KMS-11 (cell line): ENCODE data around the gene EXOC8.

ENCODE experiments used
- H2AFZ ChIP-seq: fragments of 200-600 bp; sonication (generic); 2 replicates; pipeline ENCODE4 v1.6.1; 2016; ENCODE audit warnings: antibody characterized with exemption, mixed run types, low read depth
- H3K27ac ChIP-seq: fragments of 200-600 bp; sonication (generic); 2 replicates; pipeline ENCODE4 v1.6.1; 2016; ENCODE audit warnings: mild to moderate bottlenecking, mixed run types
- H3K27me3 ChIP-seq: fragments of 200-600 bp; sonication (generic); 2 replicates; pipeline ENCODE4 v1.6.1; 2017; ENCODE audit warnings: mild to moderate bottlenecking, low read depth, mixed run types, moderate library complexity; ENCODE audit not compliant: insufficient read depth
- H3K36me3 ChIP-seq: fragments of 200-600 bp; sonication (generic); 2 replicates; pipeline ENCODE4 v1.6.1; 2017; ENCODE audit warnings: mild to moderate bottlenecking, mixed run types; ENCODE audit not compliant: insufficient read depth
- H3K4me1 ChIP-seq: fragments of 200-600 bp; sonication (generic); 2 replicates; pipeline ENCODE4 v1.6.1; 2016; ENCODE audit warnings: mild to moderate bottlenecking, low read depth, mixed run types; ENCODE audit not compliant: poor library complexity, severe bottlenecking
- H3K4me2 ChIP-seq: fragments of 200-600 bp; sonication (generic); 2 replicates; pipeline ENCODE4 v1.7.0; 2016; ENCODE audit warnings: mild to moderate bottlenecking, mixed run types
- H3K4me3 ChIP-seq: fragments of 200-600 bp; sonication (generic); IDR thresholded peaks from 2 replicates; pipeline ENCODE4 v1.6.1; 2017; ENCODE audit warnings: low read depth, low read length, mixed read lengths; ENCODE audit not compliant: insufficient read depth
- H3K79me2 ChIP-seq: fragments of 200-600 bp; sonication (generic); 2 replicates; pipeline ENCODE4 v1.6.1; 2016; ENCODE audit warnings: low read depth, mixed run types; ENCODE audit not compliant: insufficient read depth
- H3K9ac ChIP-seq: fragments of 200-600 bp; sonication (generic); 2 replicates; pipeline ENCODE4 v1.6.1; 2016; ENCODE audit warnings: mild to moderate bottlenecking, mixed run types
- H4K20me1 ChIP-seq: fragments of 200-600 bp; sonication (generic); 2 replicates; pipeline ENCODE4 v1.6.1; 2016; ENCODE audit warnings: mild to moderate bottlenecking, mixed run types; ENCODE audit not compliant: insufficient read depth
- TF ChIP-seq, protein P1 (sequence below): fragments of 200-600 bp; sonication (generic); conservative IDR thresholded peaks from 2 replicates; pipeline ENCODE4 v1.6.1; 2017; ENCODE audit warnings: low read depth, mild to moderate bottlenecking, antibody characterized with exemption, low read length, moderate library complexity, mixed read lengths

EXOC8 gene

DNA sequence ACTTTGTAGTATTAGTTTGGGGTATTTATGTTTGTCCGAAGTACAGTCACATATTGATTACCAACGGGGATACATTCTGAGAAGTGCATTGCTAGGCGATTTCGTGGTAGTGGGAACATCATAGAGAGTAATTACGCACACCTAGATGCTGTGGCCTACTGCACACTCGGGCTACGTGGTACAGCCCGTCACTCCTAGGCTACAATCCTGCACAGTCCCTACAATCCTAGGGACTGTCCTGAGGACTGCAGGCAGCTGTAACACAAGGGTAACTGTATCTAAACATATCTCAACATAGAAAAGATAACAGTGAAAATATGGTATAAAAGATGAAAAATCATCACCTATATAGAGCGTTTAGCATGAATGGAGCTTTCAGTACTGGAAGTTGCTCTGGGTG, 18.6 kb downstream of the EXOC8 start:
- Histone ChIP-seq H3K36me3 (no peaks in the 10 kb centered on the region), H4K20me1 (no peaks in the 10 kb centered on the region), H3K4me3 (no peak overlapping the region), H3K4me2 (no peak overlapping the region), H3K27ac (no peak overlapping the region), H3K9ac (no peak overlapping the region), H2AFZ (no peak overlapping the region), H3K4me1 (no peaks in the 10 kb centered on the region), H3K79me2 (no peaks in the 10 kb centered on the region), H3K27me3 (no peaks in the 10 kb centered on the region)
- TF ChIP-seq, protein P1, sequence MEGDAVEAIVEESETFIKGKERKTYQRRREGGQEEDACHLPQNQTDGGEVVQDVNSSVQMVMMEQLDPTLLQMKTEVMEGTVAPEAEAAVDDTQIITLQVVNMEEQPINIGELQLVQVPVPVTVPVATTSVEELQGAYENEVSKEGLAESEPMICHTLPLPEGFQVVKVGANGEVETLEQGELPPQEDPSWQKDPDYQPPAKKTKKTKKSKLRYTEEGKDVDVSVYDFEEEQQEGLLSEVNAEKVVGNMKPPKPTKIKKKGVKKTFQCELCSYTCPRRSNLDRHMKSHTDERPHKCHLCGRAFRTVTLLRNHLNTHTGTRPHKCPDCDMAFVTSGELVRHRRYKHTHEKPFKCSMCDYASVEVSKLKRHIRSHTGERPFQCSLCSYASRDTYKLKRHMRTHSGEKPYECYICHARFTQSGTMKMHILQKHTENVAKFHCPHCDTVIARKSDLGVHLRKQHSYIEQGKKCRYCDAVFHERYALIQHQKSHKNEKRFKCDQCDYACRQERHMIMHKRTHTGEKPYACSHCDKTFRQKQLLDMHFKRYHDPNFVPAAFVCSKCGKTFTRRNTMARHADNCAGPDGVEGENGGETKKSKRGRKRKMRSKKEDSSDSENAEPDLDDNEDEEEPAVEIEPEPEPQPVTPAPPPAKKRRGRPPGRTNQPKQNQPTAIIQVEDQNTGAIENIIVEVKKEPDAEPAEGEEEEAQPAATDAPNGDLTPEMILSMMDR: no peak

DNA sequence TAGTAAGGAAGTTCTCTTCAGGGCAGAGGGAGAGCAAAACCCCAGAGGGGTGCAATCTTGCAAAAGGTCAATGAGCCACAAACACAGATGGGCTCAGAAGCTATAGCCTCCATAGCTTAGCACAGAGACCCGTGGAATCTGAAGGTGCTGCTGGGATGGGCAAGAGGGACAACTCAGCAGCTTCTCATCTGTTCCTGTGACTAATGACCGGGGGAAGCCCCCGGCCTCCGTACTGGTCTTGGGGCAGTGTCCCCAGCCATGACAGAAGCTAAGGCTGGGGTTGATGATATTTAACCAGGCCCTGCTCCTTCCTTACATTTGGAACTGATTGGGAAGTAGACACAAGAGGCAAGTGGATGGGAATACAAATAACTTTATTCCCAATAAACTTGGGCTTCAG, 19.1 kb downstream of the EXOC8 start:
- H3K79me2 ChIP-seq: no peaks in the 10 kb centered on the region
- H3K27ac ChIP-seq: no peak overlapping the region
- no peaks in the 10 kb centered on the region for H3K4me1 ChIP-seq
- H3K4me3 ChIP-seq: no peak overlapping the region
- no peaks in the 10 kb centered on the region for H3K36me3 ChIP-seq
- TF ChIP-seq, protein P1: no peak
- H3K9ac ChIP-seq: no peak overlapping the region
- H4K20me1 ChIP-seq: no peaks in the 10 kb centered on the region
- H3K4me2 ChIP-seq: no peak overlapping the region
- no peaks in the 10 kb centered on the region for H3K27me3 ChIP-seq
- H2AFZ ChIP-seq: no peak overlapping the region

DNA sequence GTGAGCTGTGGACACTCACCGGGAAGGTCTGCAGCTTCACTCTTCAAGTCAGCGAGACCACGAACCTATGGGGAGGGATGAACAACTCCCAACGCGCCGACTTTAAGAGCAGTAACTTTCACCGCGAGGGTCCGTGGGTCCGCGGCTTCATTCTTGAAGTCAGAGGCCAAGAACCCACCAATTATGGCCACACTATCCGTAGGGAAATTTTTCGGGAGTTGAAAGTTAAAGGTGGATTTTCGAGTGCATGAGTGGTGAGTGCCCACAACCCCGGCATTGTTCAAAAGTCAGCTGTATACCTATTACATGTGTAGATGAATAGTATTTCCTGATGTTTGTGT, 19.7 kb downstream of the EXOC8 start:
- no peaks in the 10 kb centered on the region for H3K79me2 ChIP-seq
- H2AFZ ChIP-seq: no peak overlapping the region
- no peaks in the 10 kb centered on the region for H3K4me1 ChIP-seq
- no peaks in the 10 kb centered on the region for H4K20me1 ChIP-seq
- H3K9ac ChIP-seq: no peak overlapping the region
- H3K36me3 ChIP-seq: no peaks in the 10 kb centered on the region
- no peaks in the 10 kb centered on the region for H3K27me3 ChIP-seq
- H3K27ac ChIP-seq: no peak overlapping the region
- no peak overlapping the region for H3K4me2 ChIP-seq
- TF ChIP-seq, protein P1: no peak
- H3K4me3 ChIP-seq: no peak overlapping the region

DNA sequence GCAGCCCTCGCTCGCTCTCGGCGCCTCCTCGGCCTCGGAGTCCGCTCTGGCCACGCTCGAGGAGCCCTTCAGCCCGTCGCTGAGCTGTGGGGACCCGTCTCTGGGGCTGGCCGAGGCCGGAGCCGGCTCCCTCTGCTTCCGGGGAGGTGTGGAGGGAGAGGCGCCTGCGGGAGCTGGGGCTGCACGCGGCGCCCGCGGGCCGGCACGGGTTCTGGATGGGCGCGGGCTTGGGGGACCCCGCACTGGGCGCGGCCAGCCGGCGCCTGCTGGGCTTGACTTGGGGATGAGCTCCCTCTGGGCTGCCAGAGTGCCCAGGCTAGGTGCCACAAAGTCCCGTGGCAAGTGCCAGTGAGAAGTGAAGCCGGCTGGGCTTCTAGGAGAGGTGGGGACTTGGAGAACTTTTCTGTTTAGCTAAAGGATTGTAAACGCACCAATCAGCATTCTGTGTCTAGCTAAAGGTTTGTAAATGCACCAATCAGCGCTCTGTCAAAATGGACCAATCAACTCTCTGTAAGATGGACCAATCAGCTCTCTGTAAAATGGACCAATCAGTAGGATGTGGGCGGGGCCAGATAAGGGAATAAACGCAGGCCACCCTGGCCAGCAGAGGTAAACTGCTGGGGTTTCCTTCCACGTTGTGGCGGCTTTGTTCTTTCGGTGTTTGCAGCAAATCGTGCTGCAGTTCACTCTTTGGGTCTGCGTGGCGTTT, 20.2 kb downstream of the EXOC8 start:
- Histone ChIP-seq H4K20me1 (no peaks in the 10 kb centered on the region), H3K36me3 (no peaks in the 10 kb centered on the region), H3K79me2 (no peaks in the 10 kb centered on the region), H3K27ac (no peak overlapping the region), H3K4me1 (no peaks in the 10 kb centered on the region), H3K4me2 (no peak overlapping the region), H3K4me3 (no peak overlapping the region), H3K9ac (no peak overlapping the region), H2AFZ (no peak overlapping the region), H3K27me3 (no peaks in the 10 kb centered on the region)
- TF ChIP-seq, protein P1: no peak
